GM23338 (cell line): ENCODE data around the gene KLHL1. TPM values are rescaled to one million over a fixed set of nuclear protein-coding genes. Genes with fewer than 3 reads are reported as not detected.

Source experiments
- ATAC-seq: fragments of 200-7000 bp; cut with Tn5 transposase; 3 replicates; pipeline ENCODE4 v1.9.1; 2020
- DNase-seq: peaks from one replicate; pipeline ENCODE4 v3.0.0-alpha.2; 2015; ENCODE audit warnings: low spot score
- H2AFZ ChIP-seq: fragments of 200-600 bp; sonication (generic); 2 replicates; pipeline ENCODE4 v1.8.0; 2016; ENCODE audit warnings: antibody characterized with exemption, mild to moderate bottlenecking, moderate library complexity
- H3F3A ChIP-seq: fragments of 200-600 bp; sonication (generic); replicated peaks from 2 replicates; pipeline ENCODE4 v1.8.0; 2017; ENCODE audit warnings: antibody characterized with exemption, mixed run types, low read depth
- H3K27ac ChIP-seq: fragments of 200-600 bp; sonication (generic); 2 replicates; pipeline ENCODE4 v1.6.1; 2016; ENCODE audit warnings: low read depth
- H3K27me3 ChIP-seq: fragments of 200-600 bp; sonication (generic); 2 replicates; pipeline ENCODE4 v1.8.0; 2016; ENCODE audit warnings: mild to moderate bottlenecking, mixed run types, moderate library complexity; ENCODE audit not compliant: insufficient read depth
- H3K36me3 ChIP-seq: fragments of 200-600 bp; sonication (generic); 2 replicates; pipeline ENCODE4 v1.8.0; 2016; ENCODE audit warnings: mild to moderate bottlenecking; ENCODE audit not compliant: insufficient read depth
- H3K4me1 ChIP-seq: fragments of 200-600 bp; sonication (generic); 2 replicates; pipeline ENCODE4 v1.8.0; 2016; ENCODE audit warnings: mild to moderate bottlenecking, moderate library complexity; ENCODE audit not compliant: insufficient read depth
- H3K4me2 ChIP-seq: fragments of 200-600 bp; sonication (generic); 2 replicates; pipeline ENCODE4 v1.7.1; 2017; ENCODE audit warnings: mixed run types
- H3K4me3 ChIP-seq: fragments of 200-600 bp; sonication (generic); 2 replicates; pipeline ENCODE4 v1.6.1; 2016; ENCODE audit warnings: mixed run types
- H3K79me2 ChIP-seq: fragments of 200-600 bp; sonication (generic); replicated peaks from 2 replicates; pipeline ENCODE4 v1.8.0; 2017; ENCODE audit warnings: mild to moderate bottlenecking; ENCODE audit not compliant: insufficient read depth
- H3K9me2 ChIP-seq: fragments of 200-600 bp; sonication (generic); 2 replicates; pipeline ENCODE4 v1.8.0; 2017; ENCODE audit not compliant: insufficient read depth
- H4K20me1 ChIP-seq: fragments of 200-600 bp; sonication (generic); replicated peaks from 2 replicates; pipeline ENCODE4 v1.8.0; 2017; ENCODE audit warnings: mild to moderate bottlenecking; ENCODE audit not compliant: insufficient read depth
- H3K27ac Mint-ChIP-seq: 2 replicates; pipeline ENCODE4 v1.8.0; 2020; ENCODE audit warnings: inconsistent platforms, mild to moderate bottlenecking, moderate library complexity, mixed read lengths
- H3K27me3 Mint-ChIP-seq: 3 replicates; pipeline ENCODE4 v1.8.0; 2022; ENCODE audit warnings: low read depth, mild to moderate bottlenecking, moderate library complexity, mixed read lengths, inconsistent platforms; ENCODE audit not compliant: insufficient read depth, poor library complexity
- H3K36me3 Mint-ChIP-seq: 3 replicates; pipeline ENCODE4 v1.8.0; 2021; ENCODE audit warnings: low read depth, mild to moderate bottlenecking, inconsistent platforms, moderate library complexity, mixed read lengths
- H3K4me1 Mint-ChIP-seq: 3 replicates; pipeline ENCODE4 v1.8.0; 2020; ENCODE audit warnings: mild to moderate bottlenecking, inconsistent platforms, mixed read lengths
- H3K4me3 Mint-ChIP-seq: 3 replicates; pipeline ENCODE4 v1.8.0; 2021; ENCODE audit warnings: moderate library complexity, mild to moderate bottlenecking, inconsistent platforms, mixed read lengths
- H3K9me3 Mint-ChIP-seq: 3 replicates; pipeline ENCODE4 v1.8.0; 2020; ENCODE audit warnings: moderate library complexity, mild to moderate bottlenecking, inconsistent platforms, mixed read lengths
- CREB1 ChIP-seq: fragments of 250-450 bp; sonication (Bioruptor Pico); IDR thresholded peaks from 2 replicates; pipeline ENCODE4 v1.5.0; 2020; ENCODE audit warnings: low read depth, mild to moderate bottlenecking, moderate library complexity
- EZH2 ChIP-seq: fragments of 200-600 bp; sonication (generic); IDR thresholded peaks from one replicate; pipeline ENCODE4 v1.8.0; 2017; ENCODE audit warnings: antibody characterized with exemption, mild to moderate bottlenecking, low read depth; ENCODE audit not compliant: unreplicated experiment
- EZH2phosphoT487 ChIP-seq: fragments of 200-600 bp; sonication (generic); IDR thresholded peaks from one replicate; pipeline ENCODE4 v1.8.1; 2018; ENCODE audit warnings: antibody characterized with exemption; ENCODE audit not compliant: unreplicated experiment
- JUNB ChIP-seq: IDR thresholded peaks from one replicate; pipeline ENCODE4 v1.6.1; 2016; ENCODE audit warnings: antibody characterized with exemption; ENCODE audit not compliant: unreplicated experiment
- NANOG ChIP-seq: IDR thresholded peaks from 2 replicates; pipeline ENCODE4 v1.6.1; 2016; ENCODE audit warnings: antibody characterized with exemption, borderline replicate concordance
- POLR2AphosphoS5 ChIP-seq: IDR thresholded peaks from 2 replicates; pipeline ENCODE4 v1.6.1; 2016; ENCODE audit warnings: antibody characterized with exemption, low read depth
- STAT1 ChIP-seq: IDR thresholded peaks from one replicate; pipeline ENCODE4 v1.6.1; 2016; ENCODE audit warnings: antibody characterized with exemption; ENCODE audit not compliant: unreplicated experiment
- ZNF114 ChIP-seq: fragments of 250-450 bp; sonication (Bioruptor Pico); IDR thresholded peaks from 2 replicates; pipeline ENCODE4 v1.5.0; 2020; ENCODE audit warnings: mild to moderate bottlenecking, moderate library complexity
- ZNF331 ChIP-seq: fragments of 250-450 bp; sonication (Bioruptor Pico); IDR thresholded peaks from 2 replicates; pipeline ENCODE4 v1.5.0; 2020; ENCODE audit warnings: low read depth, mild to moderate bottlenecking, moderate library complexity
- polyA plus RNA-seq: library from polyadenylated mRNA; unstranded; fragments of >200 nt; fragmentation: Nextera tagmentation; extraction: Ambion mirVana; gene quantifications from 2 replicates; pipeline ENCODE4 v1.2.1, GENCODE V29; 2016
- total RNA-seq: library from RNA; depleted of rRNA; stranded (reverse); fragments of >200 nt; shearing (Covaris generic); gene quantifications from 2 replicates; pipeline ENCODE4 v1.2.3, GENCODE V29; 2014
- TF ChIP-seq, protein P1 (sequence below): fragments of 250-450 bp; sonication (Bioruptor Pico); IDR thresholded peaks from 2 replicates; pipeline ENCODE4 v1.5.0; 2020; ENCODE audit warnings: mild to moderate bottlenecking, moderate library complexity
- TF ChIP-seq, protein P2 (sequence below): IDR thresholded peaks from one replicate; pipeline ENCODE4 v1.6.1; 2018; ENCODE audit warnings: antibody characterized with exemption; ENCODE audit not compliant: unreplicated experiment
- TF ChIP-seq, protein P3 (sequence below): IDR thresholded peaks from 2 replicates; pipeline ENCODE4 v1.6.1; 2016; ENCODE audit warnings: antibody characterized with exemption
- TF ChIP-seq, protein P4 (sequence below), 2 experiments: fragments of 200-600 bp in 1 of 2; sonication (generic) in 1 of 2; conservative IDR thresholded peaks; 2 replicates each; pipeline versions ENCODE4 v1.5.1 to v1.6.1; 2016 to 2017; ENCODE audit warnings: antibody characterized with exemption in 2 of 2, low read depth in 2 of 2, mild to moderate bottlenecking in 2 of 2, moderate library complexity in 1 of 2

The KLHL1 gene
- total and polyA plus RNA-seq, 2 experiments from 2014 or later = not detected

DNA sequence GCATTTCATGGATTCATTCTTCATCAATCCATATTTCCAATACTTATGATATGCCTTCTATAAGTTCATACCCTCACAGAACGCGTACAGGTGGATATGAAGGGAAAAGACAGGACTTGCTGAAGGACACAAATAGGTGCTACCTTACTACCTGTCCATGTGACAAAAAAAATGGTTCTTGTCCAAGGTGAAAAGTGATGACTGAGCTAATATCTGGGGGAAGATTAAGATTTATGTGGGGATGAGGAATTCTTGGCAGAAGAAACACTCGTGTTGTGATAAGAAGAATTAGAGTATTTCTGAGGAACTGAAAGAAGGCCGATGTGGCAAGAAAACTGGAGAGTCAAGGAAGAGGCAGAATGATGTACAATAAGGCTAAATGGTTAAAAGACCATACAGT is 357.0 kb downstream of the KLHL1 start:
- Histone ChIP-seq H4K20me1 (no peaks in the 10 kb centered on the region), H3K4me2 (no peak overlapping the region), H3K4me1 (no peaks in the 10 kb centered on the region), H3K79me2 (no peaks in the 10 kb centered on the region), H3K9me2 (peaks cover 3% of the 10 kb centered on the region; the same call in 1 of the 2 replicates), H3K4me3 (no peak overlapping the region), H3F3A (no peaks in the 10 kb centered on the region), H3K36me3 (no peaks in the 10 kb centered on the region), H3K27ac (no peak overlapping the region), H2AFZ (no peak overlapping the region), H3K27me3 (no peaks in the 10 kb centered on the region)
- no peak overlapping the region for H3K27ac Mint-ChIP-seq
- TF ChIP-seq STAT1 (no peak), POLR2AphosphoS5 (no peak), CREB1 (CRISPR knock-in tag) (no peak), ZNF114 (no peak), EZH2 (no peak), JUNB (no peak), EZH2phosphoT487 (no peak), NANOG (no peak), ZNF331 (CRISPR knock-in tag) (no peak)
- TF ChIP-seq, protein P1, sequence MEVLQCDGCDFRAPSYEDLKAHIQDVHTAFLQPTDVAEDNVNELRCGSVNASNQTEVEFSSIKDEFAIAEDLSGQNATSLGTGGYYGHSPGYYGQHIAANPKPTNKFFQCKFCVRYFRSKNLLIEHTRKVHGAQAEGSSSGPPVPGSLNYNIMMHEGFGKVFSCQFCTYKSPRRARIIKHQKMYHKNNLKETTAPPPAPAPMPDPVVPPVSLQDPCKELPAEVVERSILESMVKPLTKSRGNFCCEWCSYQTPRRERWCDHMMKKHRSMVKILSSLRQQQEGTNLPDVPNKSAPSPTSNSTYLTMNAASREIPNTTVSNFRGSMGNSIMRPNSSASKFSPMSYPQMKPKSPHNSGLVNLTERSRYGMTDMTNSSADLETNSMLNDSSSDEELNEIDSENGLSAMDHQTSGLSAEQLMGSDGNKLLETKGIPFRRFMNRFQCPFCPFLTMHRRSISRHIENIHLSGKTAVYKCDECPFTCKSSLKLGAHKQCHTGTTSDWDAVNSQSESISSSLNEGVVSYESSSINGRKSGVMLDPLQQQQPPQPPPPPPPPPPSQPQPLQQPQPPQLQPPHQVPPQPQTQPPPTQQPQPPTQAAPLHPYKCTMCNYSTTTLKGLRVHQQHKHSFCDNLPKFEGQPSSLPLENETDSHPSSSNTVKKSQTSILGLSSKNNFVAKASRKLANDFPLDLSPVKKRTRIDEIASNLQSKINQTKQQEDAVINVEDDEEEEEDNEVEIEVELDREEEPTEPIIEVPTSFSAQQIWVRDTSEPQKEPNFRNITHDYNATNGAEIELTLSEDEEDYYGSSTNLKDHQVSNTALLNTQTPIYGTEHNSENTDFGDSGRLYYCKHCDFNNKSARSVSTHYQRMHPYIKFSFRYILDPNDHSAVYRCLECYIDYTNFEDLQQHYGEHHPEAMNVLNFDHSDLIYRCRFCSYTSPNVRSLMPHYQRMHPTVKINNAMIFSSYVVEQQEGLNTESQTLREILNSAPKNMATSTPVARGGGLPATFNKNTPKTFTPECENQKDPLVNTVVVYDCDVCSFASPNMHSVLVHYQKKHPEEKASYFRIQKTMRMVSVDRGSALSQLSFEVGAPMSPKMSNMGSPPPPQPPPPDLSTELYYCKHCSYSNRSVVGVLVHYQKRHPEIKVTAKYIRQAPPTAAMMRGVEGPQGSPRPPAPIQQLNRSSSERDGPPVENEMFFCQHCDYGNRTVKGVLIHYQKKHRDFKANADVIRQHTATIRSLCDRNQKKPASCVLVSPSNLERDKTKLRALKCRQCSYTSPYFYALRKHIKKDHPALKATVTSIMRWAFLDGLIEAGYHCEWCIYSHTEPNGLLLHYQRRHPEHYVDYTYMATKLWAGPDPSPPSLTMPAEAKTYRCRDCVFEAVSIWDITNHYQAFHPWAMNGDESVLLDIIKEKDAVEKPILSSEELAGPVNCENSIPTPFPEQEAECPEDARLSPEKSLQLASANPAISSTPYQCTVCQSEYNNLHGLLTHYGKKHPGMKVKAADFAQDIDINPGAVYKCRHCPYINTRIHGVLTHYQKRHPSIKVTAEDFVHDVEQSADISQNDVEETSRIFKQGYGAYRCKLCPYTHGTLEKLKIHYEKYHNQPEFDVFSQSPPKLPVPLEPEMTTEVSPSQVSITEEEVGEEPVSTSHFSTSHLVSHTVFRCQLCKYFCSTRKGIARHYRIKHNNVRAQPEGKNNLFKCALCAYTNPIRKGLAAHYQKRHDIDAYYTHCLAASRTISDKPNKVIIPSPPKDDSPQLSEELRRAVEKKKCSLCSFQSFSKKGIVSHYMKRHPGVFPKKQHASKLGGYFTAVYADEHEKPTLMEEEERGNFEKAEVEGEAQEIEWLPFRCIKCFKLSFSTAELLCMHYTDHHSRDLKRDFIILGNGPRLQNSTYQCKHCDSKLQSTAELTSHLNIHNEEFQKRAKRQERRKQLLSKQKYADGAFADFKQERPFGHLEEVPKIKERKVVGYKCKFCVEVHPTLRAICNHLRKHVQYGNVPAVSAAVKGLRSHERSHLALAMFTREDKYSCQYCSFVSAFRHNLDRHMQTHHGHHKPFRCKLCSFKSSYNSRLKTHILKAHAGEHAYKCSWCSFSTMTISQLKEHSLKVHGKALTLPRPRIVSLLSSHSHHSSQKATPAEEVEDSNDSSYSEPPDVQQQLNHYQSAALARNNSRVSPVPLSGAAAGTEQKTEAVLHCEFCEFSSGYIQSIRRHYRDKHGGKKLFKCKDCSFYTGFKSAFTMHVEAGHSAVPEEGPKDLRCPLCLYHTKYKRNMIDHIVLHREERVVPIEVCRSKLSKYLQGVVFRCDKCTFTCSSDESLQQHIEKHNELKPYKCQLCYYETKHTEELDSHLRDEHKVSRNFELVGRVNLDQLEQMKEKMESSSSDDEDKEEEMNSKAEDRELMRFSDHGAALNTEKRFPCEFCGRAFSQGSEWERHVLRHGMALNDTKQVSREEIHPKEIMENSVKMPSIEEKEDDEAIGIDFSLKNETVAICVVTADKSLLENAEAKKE (CRISPR knock-in tag) = no peak
- TF ChIP-seq, protein P2, sequence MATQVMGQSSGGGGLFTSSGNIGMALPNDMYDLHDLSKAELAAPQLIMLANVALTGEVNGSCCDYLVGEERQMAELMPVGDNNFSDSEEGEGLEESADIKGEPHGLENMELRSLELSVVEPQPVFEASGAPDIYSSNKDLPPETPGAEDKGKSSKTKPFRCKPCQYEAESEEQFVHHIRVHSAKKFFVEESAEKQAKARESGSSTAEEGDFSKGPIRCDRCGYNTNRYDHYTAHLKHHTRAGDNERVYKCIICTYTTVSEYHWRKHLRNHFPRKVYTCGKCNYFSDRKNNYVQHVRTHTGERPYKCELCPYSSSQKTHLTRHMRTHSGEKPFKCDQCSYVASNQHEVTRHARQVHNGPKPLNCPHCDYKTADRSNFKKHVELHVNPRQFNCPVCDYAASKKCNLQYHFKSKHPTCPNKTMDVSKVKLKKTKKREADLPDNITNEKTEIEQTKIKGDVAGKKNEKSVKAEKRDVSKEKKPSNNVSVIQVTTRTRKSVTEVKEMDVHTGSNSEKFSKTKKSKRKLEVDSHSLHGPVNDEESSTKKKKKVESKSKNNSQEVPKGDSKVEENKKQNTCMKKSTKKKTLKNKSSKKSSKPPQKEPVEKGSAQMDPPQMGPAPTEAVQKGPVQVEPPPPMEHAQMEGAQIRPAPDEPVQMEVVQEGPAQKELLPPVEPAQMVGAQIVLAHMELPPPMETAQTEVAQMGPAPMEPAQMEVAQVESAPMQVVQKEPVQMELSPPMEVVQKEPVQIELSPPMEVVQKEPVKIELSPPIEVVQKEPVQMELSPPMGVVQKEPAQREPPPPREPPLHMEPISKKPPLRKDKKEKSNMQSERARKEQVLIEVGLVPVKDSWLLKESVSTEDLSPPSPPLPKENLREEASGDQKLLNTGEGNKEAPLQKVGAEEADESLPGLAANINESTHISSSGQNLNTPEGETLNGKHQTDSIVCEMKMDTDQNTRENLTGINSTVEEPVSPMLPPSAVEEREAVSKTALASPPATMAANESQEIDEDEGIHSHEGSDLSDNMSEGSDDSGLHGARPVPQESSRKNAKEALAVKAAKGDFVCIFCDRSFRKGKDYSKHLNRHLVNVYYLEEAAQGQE = no peak
- TF ChIP-seq, protein P3, sequence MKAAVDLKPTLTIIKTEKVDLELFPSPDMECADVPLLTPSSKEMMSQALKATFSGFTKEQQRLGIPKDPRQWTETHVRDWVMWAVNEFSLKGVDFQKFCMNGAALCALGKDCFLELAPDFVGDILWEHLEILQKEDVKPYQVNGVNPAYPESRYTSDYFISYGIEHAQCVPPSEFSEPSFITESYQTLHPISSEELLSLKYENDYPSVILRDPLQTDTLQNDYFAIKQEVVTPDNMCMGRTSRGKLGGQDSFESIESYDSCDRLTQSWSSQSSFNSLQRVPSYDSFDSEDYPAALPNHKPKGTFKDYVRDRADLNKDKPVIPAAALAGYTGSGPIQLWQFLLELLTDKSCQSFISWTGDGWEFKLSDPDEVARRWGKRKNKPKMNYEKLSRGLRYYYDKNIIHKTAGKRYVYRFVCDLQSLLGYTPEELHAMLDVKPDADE = no peak
- TF ChIP-seq, protein P4, sequence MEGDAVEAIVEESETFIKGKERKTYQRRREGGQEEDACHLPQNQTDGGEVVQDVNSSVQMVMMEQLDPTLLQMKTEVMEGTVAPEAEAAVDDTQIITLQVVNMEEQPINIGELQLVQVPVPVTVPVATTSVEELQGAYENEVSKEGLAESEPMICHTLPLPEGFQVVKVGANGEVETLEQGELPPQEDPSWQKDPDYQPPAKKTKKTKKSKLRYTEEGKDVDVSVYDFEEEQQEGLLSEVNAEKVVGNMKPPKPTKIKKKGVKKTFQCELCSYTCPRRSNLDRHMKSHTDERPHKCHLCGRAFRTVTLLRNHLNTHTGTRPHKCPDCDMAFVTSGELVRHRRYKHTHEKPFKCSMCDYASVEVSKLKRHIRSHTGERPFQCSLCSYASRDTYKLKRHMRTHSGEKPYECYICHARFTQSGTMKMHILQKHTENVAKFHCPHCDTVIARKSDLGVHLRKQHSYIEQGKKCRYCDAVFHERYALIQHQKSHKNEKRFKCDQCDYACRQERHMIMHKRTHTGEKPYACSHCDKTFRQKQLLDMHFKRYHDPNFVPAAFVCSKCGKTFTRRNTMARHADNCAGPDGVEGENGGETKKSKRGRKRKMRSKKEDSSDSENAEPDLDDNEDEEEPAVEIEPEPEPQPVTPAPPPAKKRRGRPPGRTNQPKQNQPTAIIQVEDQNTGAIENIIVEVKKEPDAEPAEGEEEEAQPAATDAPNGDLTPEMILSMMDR (conservative IDR thresholded peaks at IDR 0.05; ENCODE audit: low read depth in 2 of 2) = no peak
- DNase-seq (no peak), ATAC-seq (no peak)
- H3K4me3 Mint-ChIP-seq = no peak overlapping the region
- no peaks in the 10 kb centered on the region for H3K4me1 Mint-ChIP-seq
- no peaks in the 10 kb centered on the region for H3K36me3 Mint-ChIP-seq
- H3K9me3 Mint-ChIP-seq = no peaks in the 10 kb centered on the region
- no peaks in the 10 kb centered on the region for H3K27me3 Mint-ChIP-seq
